ENCODE measurements around the gene PFDN4. TPM values are rescaled to one million over a fixed set of nuclear protein-coding genes. Genes with fewer than 3 reads are reported as not detected.
A peak's percentile ranks its signal among the peaks of the same experiment; 100 is the strongest.

PFDN4 gene
- total and polyA plus RNA-seq, 2 of the 13 experiments (the other 11 are each of a cell fraction or from before 2014, with no cell fraction given): 59.8 to 227 TPM

GRCh38 chr20:54173653-54174456 lies 34.0 kb upstream of the PFDN4 start, which contains the start of gene CYP24A1 (continued):
- TF ChIP-seq KDM2A (CRISPR knock-in tag; IDR thresholded peaks at IDR 0.05; ENCODE audit: borderline replicate concordance, low read depth) (no peak), ZNF18 (CRISPR knock-in tag; IDR thresholded peaks at IDR 0.05; ENCODE audit: insufficient replicate concordance) (no peak), ZNF136 (CRISPR knock-in tag; IDR thresholded peaks at IDR 0.05; ENCODE audit: low read depth) (no peak), ZNF337 (CRISPR knock-in tag; IDR thresholded peaks at IDR 0.05; ENCODE audit: borderline replicate concordance, low read depth) (no peak), RAD21 (CRISPR knock-in tag; IDR thresholded peaks at IDR 0.05) (peak; percentile 23; the same call in 1 of the 2 replicates), ELF3 (CRISPR knock-in tag; IDR thresholded peaks at IDR 0.05) (no peak), NAIF1 (CRISPR knock-in tag; IDR thresholded peaks at IDR 0.05; ENCODE audit: borderline replicate concordance) (peak; percentile 38; the same call in 1 of the 2 replicates), RORA (CRISPR knock-in tag; IDR thresholded peaks at IDR 0.05) (no peak), ZNF775 (CRISPR knock-in tag; IDR thresholded peaks at IDR 0.05; ENCODE audit: borderline replicate concordance) (no peak), ZNF816 (CRISPR knock-in tag; IDR thresholded peaks at IDR 0.05; ENCODE audit: borderline replicate concordance) (no peak), SRSF4 (IDR thresholded peaks at IDR 0.05; ENCODE audit: low read depth, low read length, poor library complexity, severe bottlenecking) (no peak), MZF1 (CRISPR knock-in tag; IDR thresholded peaks at IDR 0.05; ENCODE audit: borderline replicate concordance) (no peak), SMAD3 (CRISPR knock-in tag; IDR thresholded peaks at IDR 0.05) (no peak), ZNF180 (CRISPR knock-in tag; IDR thresholded peaks at IDR 0.05; ENCODE audit: borderline replicate concordance, low read depth) (no peak)
- TF ChIP-seq, protein P1, sequence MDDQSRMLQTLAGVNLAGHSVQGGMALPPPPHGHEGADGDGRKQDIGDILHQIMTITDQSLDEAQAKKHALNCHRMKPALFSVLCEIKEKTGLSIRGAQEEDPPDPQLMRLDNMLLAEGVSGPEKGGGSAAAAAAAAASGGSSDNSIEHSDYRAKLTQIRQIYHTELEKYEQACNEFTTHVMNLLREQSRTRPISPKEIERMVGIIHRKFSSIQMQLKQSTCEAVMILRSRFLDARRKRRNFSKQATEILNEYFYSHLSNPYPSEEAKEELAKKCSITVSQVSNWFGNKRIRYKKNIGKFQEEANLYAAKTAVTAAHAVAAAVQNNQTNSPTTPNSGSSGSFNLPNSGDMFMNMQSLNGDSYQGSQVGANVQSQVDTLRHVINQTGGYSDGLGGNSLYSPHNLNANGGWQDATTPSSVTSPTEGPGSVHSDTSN (CRISPR knock-in tag; IDR thresholded peaks at IDR 0.05; ENCODE audit: borderline replicate concordance): 0 out of 2 replicates have a peak, but pooled peaks have one; percentile 36
- TF ChIP-seq, protein P2, sequence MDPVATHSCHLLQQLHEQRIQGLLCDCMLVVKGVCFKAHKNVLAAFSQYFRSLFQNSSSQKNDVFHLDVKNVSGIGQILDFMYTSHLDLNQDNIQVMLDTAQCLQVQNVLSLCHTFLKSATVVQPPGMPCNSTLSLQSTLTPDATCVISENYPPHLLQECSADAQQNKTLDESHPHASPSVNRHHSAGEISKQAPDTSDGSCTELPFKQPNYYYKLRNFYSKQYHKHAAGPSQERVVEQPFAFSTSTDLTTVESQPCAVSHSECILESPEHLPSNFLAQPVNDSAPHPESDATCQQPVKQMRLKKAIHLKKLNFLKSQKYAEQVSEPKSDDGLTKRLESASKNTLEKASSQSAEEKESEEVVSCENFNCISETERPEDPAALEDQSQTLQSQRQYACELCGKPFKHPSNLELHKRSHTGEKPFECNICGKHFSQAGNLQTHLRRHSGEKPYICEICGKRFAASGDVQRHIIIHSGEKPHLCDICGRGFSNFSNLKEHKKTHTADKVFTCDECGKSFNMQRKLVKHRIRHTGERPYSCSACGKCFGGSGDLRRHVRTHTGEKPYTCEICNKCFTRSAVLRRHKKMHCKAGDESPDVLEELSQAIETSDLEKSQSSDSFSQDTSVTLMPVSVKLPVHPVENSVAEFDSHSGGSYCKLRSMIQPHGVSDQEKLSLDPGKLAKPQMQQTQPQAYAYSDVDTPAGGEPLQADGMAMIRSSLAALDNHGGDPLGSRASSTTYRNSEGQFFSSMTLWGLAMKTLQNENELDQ (CRISPR knock-in tag; IDR thresholded peaks at IDR 0.05; ENCODE audit: borderline replicate concordance): no peak
